Hepatic stellate cell (primary cell): ENCODE results near the gene MBTPS1.

Experiments used
- DNase-seq: peaks from one replicate; pipeline ENCODE4 v3.0.0; 2011; ENCODE audit warnings: low spot score

The MBTPS1 gene

GRCh38 chr16:84074721-84075120 lies 42.0 kb downstream of the MBTPS1 start:
- no peak for DNase-seq

GRCh38 chr16:84072014-84072413 lies 44.7 kb downstream of the MBTPS1 start:
- no peak for DNase-seq

- no peak for DNase-seq
Observed at GRCh38 chr16:84071121-84071520, 45.6 kb downstream of the MBTPS1 start.

- no peak for DNase-seq
Observed at GRCh38 chr16:84069540-84069939, 47.2 kb downstream of the MBTPS1 start.

GRCh38 chr16:84068783-84069462 lies 47.8 kb downstream of the MBTPS1 start:
- no peak for DNase-seq

- DNase-seq: no peak
Observed at GRCh38 chr16:84068041-84068440, 48.7 kb downstream of the MBTPS1 start.

- DNase-seq: no peak
Observed at GRCh38 chr16:84067640-84068039, 49.1 kb downstream of the MBTPS1 start.

GRCh38 chr16:84065536-84066132 lies 51.1 kb downstream of the MBTPS1 start:
- peak; percentile 44 for DNase-seq

GRCh38 chr16:84063980-84064379 lies 52.8 kb downstream of the MBTPS1 start:
- DNase-seq: no peak

- DNase-seq: peak; percentile 88
Observed at GRCh38 chr16:84062734-84063640, 53.8 kb downstream of the MBTPS1 start.

- DNase-seq: no peak
Observed at GRCh38 chr16:84061236-84061819, 55.4 kb downstream of the MBTPS1 start.

- no peak for DNase-seq
Observed at GRCh38 chr16:84059946-84060901, 56.5 kb downstream of the MBTPS1 start.

GRCh38 chr16:84059111-84059510 lies 57.6 kb downstream of the MBTPS1 start:
- DNase-seq: no peak

- no peak for DNase-seq
Observed at GRCh38 chr16:84058664-84059063, 58.1 kb downstream of the MBTPS1 start.

GRCh38 chr16:84058211-84058610 lies 58.5 kb downstream of the MBTPS1 start:
- no peak for DNase-seq

- DNase-seq: no peak
Observed at GRCh38 chr16:84056933-84057332, 59.8 kb downstream of the MBTPS1 start.

GRCh38 chr16:84055801-84056634 lies 60.7 kb downstream of the MBTPS1 start:
- no peak for DNase-seq

- DNase-seq: no peak
Observed at GRCh38 chr16:84055366-84055765, 61.4 kb downstream of the MBTPS1 start.

- no peak for DNase-seq
Observed at GRCh38 chr16:84054916-84055315, 61.8 kb downstream of the MBTPS1 start.

- DNase-seq: no peak
Observed at GRCh38 chr16:84054271-84054670, 62.5 kb downstream of the MBTPS1 start.
